Mesothelial cell of epicardium (in vitro differentiated cells): Measurements from ENCODE around the gene ASH1L. TPM values are rescaled to one million over a fixed set of nuclear protein-coding genes. Genes with fewer than 3 reads are reported as not detected.

Source experiments
- DNase-seq, 2 experiments: peaks; one replicate each; pipeline ENCODE4 v3.0.0; 2021; ENCODE audit warnings: low spot score in 2 of 2; ENCODE audit not compliant: unreplicated experiment in 2 of 2
- H3K27ac Mint-ChIP-seq: 2 replicates; pipeline ENCODE4 v1.8.0; 2021; ENCODE audit warnings: mixed read lengths
- H3K27me3 Mint-ChIP-seq: 2 replicates; pipeline ENCODE4 v1.8.0; 2021; ENCODE audit warnings: low read depth, mixed read lengths
- H3K36me3 Mint-ChIP-seq: 2 replicates; pipeline ENCODE4 v1.8.0; 2021; ENCODE audit warnings: mixed read lengths
- H3K4me1 Mint-ChIP-seq: 2 replicates; pipeline ENCODE4 v1.8.0; 2021; ENCODE audit warnings: mixed read lengths
- H3K4me3 Mint-ChIP-seq: 2 replicates; pipeline ENCODE4 v1.8.0; 2021; ENCODE audit warnings: mild to moderate bottlenecking, moderate library complexity, mixed read lengths
- H3K9me3 Mint-ChIP-seq: 2 replicates; pipeline ENCODE4 v1.8.0; 2021; ENCODE audit warnings: mixed read lengths
- CTCF ChIP-seq: fragments of 200-600 bp; sonication (generic); IDR thresholded peaks from one replicate; pipeline ENCODE4 v1.5.0; 2021; ENCODE audit warnings: antibody characterized with exemption; ENCODE audit not compliant: unreplicated experiment
- total RNA-seq: library from RNA; stranded (reverse); gene quantifications from 3 replicates; pipeline ENCODE4 v1.2.1, GENCODE V29; 2021

The ASH1L gene
- total RNA-seq, 1 donor from 2014 or later = 87.7 TPM

GRCh38 chr1:155466996-155467395, 95.6 kb downstream of the ASH1L start:
- peaks cover 5% of the 10 kb centered on the region for H3K9me3 Mint-ChIP-seq
- H3K4me3 Mint-ChIP-seq = no peak overlapping the region
- H3K27me3 Mint-ChIP-seq = no peaks in the 10 kb centered on the region
- H3K36me3 Mint-ChIP-seq = peaks cover 26% of the 10 kb centered on the region
- TF ChIP-seq CTCF = no peak
- H3K4me1 Mint-ChIP-seq = peaks cover 52% of the 10 kb centered on the region
- DNase-seq = no peak
- peak overlapping the region; percentile 80 for H3K27ac Mint-ChIP-seq

- H3K9me3 Mint-ChIP-seq = peaks cover 3% of the 10 kb centered on the region
- no peak for TF ChIP-seq CTCF
- H3K27me3 Mint-ChIP-seq = no peaks in the 10 kb centered on the region
- H3K4me3 Mint-ChIP-seq = no peak overlapping the region
- peaks cover 52% of the 10 kb centered on the region for H3K4me1 Mint-ChIP-seq
- DNase-seq = no peak
- peak overlapping the region; percentile 81 for H3K27ac Mint-ChIP-seq
- H3K36me3 Mint-ChIP-seq = peaks cover 24% of the 10 kb centered on the region
Observed at GRCh38 chr1:155466617-155466972, 96.0 kb downstream of the ASH1L start.

- Mint-ChIP-seq H3K27me3 (no peaks in the 10 kb centered on the region), H3K27ac (peak overlapping the region; percentile 69), H3K4me1 (peaks cover 64% of the 10 kb centered on the region), H3K9me3 (no peaks in the 10 kb centered on the region), H3K36me3 (peaks cover 20% of the 10 kb centered on the region), H3K4me3 (no peak overlapping the region)
- no peak for TF ChIP-seq CTCF
- no peak for DNase-seq
Observed at GRCh38 chr1:155463865-155464650, 98.5 kb downstream of the ASH1L start.

GRCh38 chr1:155458111-155458510, 104.5 kb downstream of the ASH1L start:
- Mint-ChIP-seq H3K4me3 (no peak overlapping the region), H3K36me3 (peaks cover 18% of the 10 kb centered on the region), H3K4me1 (peaks cover 78% of the 10 kb centered on the region), H3K27ac (peak overlapping the region; percentile 86), H3K9me3 (no peaks in the 10 kb centered on the region), H3K27me3 (no peaks in the 10 kb centered on the region)
- DNase-seq = no peak
- TF ChIP-seq CTCF = no peak

- H3K4me3 Mint-ChIP-seq = no peak overlapping the region
- no peak for TF ChIP-seq CTCF
- peaks cover 19% of the 10 kb centered on the region for H3K36me3 Mint-ChIP-seq
Observed at GRCh38 chr1:155457266-155457665, 105.3 kb downstream of the ASH1L start.

More at GRCh38 chr1:155457266-155457665, 105.3 kb downstream of the ASH1L start:
- H3K27me3 Mint-ChIP-seq = no peaks in the 10 kb centered on the region
- DNase-seq = no peak
- H3K9me3 Mint-ChIP-seq = no peaks in the 10 kb centered on the region
- peaks cover 73% of the 10 kb centered on the region for H3K4me1 Mint-ChIP-seq
- peak overlapping the region; percentile 86 for H3K27ac Mint-ChIP-seq
